Brain microvascular endothelial cell (primary cell): ENCODE measurements around the gene INTS13.
A peak's percentile ranks its signal among the peaks of the same experiment; 100 is the strongest.

Experiments used
- DNase-seq: peaks from one replicate; pipeline ENCODE4 v3.0.0-alpha.2; 2020
- H3K27ac ChIP-seq: fragments of 250-450 bp; sonication (Bioruptor Pico); 2 replicates; pipeline ENCODE4 v1.5.1; 2020; ENCODE audit warnings: mild to moderate bottlenecking, moderate library complexity
- H3K27me3 ChIP-seq: fragments of 250-450 bp; sonication (Bioruptor Pico); replicated peaks from 2 replicates; pipeline ENCODE4 v1.5.1; 2020; ENCODE audit warnings: mild to moderate bottlenecking
- H3K36me3 ChIP-seq: fragments of 250-450 bp; sonication (Bioruptor Pico); replicated peaks from 2 replicates; pipeline ENCODE4 v1.5.1; 2020; ENCODE audit warnings: mild to moderate bottlenecking
- H3K4me3 ChIP-seq: 2 replicates; pipeline ENCODE4 v1.5.1; 2011; ENCODE audit warnings: low read depth, mild to moderate bottlenecking, control low read depth, low read length, moderate library complexity
- in situ Hi-C: cut with HindIII; loops from 2 replicates; pipeline ENCODE4 v1.10.0; 2017; ENCODE audit warnings: low sequenced_read_pairs, low pct_ligation_motif_present
- TF ChIP-seq, protein P1 (sequence below): IDR thresholded peaks from 2 replicates; pipeline ENCODE4 v1.5.1; 2011; ENCODE audit warnings: low read depth, mild to moderate bottlenecking, moderate library complexity, low read length, control low read depth, inconsistent platforms; ENCODE audit errors: missing control alignments

The INTS13 gene

GRCh38 chr12:26929590-26929989 is 8.2 kb downstream of the INTS13 start:
- no peak for DNase-seq
- Histone ChIP-seq H3K27ac (no peak overlapping the region), H3K36me3 (peaks cover 21% of the 10 kb centered on the region), H3K27me3 (no peaks in the 10 kb centered on the region), H3K4me3 (no peak overlapping the region)
- TF ChIP-seq, protein P1, sequence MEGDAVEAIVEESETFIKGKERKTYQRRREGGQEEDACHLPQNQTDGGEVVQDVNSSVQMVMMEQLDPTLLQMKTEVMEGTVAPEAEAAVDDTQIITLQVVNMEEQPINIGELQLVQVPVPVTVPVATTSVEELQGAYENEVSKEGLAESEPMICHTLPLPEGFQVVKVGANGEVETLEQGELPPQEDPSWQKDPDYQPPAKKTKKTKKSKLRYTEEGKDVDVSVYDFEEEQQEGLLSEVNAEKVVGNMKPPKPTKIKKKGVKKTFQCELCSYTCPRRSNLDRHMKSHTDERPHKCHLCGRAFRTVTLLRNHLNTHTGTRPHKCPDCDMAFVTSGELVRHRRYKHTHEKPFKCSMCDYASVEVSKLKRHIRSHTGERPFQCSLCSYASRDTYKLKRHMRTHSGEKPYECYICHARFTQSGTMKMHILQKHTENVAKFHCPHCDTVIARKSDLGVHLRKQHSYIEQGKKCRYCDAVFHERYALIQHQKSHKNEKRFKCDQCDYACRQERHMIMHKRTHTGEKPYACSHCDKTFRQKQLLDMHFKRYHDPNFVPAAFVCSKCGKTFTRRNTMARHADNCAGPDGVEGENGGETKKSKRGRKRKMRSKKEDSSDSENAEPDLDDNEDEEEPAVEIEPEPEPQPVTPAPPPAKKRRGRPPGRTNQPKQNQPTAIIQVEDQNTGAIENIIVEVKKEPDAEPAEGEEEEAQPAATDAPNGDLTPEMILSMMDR: no peak
- in situ Hi-C loops: no loop called here

- Histone ChIP-seq H3K27me3 (no peaks in the 10 kb centered on the region), H3K36me3 (peaks cover 26% of the 10 kb centered on the region), H3K27ac (no peak overlapping the region), H3K4me3 (no peak overlapping the region)
- in situ Hi-C loops: no loop called here
- TF ChIP-seq, protein P1: no peak
- no peak for DNase-seq
These were observed 9.1 kb downstream of the INTS13 start for GRCh38 chr12:26928661-26929060.

DNA sequence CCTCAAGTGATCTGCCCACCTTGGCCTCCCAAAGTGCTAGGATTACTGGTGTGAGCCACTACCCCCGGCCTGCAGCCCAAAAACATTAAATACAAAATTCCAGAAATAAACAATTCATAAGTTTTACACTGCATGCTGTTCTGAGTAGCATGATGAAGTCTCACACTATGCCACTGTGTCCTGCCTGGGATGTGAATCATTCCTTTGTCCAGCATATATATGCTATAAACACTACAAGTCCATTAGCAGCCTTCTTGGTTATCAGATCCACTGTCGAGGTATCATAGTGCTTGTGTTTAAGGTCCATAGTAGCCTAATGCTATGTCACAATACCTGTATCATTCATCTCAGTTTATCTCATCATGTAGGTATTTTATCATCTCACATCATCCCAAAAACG is 15.9 kb downstream of the INTS13 start:
- TF ChIP-seq, protein P1: no peak
- Histone ChIP-seq H3K4me3 (no peak overlapping the region), H3K27me3 (no peaks in the 10 kb centered on the region), H3K36me3 (peaks cover 36% of the 10 kb centered on the region), H3K27ac (no peak overlapping the region)
- in situ Hi-C loops: no loop called here
- DNase-seq: no peak

DNA sequence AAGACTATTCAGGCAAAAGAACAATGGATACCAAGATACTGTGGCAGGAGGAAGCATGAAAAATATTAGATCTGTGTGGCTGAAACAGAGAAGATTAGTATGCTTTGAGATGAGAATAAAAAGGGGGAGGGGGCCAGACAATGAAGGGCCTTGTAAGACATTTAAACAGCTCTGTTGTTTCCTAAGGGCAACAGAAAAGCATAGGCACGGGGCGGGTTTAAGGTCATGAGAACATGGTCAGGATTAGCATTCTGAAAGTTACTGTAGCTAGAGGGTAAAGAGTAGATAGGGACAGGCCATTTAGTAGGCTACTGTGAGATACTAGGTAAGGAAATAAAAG is 18.6 kb downstream of the INTS13 start:
- Histone ChIP-seq H3K4me3 (no peak overlapping the region), H3K27me3 (no peaks in the 10 kb centered on the region), H3K36me3 (peaks cover 33% of the 10 kb centered on the region), H3K27ac (no peak overlapping the region)
- TF ChIP-seq, protein P1: no peak
- in situ Hi-C loops: no loop called here
- no peak for DNase-seq

DNA sequence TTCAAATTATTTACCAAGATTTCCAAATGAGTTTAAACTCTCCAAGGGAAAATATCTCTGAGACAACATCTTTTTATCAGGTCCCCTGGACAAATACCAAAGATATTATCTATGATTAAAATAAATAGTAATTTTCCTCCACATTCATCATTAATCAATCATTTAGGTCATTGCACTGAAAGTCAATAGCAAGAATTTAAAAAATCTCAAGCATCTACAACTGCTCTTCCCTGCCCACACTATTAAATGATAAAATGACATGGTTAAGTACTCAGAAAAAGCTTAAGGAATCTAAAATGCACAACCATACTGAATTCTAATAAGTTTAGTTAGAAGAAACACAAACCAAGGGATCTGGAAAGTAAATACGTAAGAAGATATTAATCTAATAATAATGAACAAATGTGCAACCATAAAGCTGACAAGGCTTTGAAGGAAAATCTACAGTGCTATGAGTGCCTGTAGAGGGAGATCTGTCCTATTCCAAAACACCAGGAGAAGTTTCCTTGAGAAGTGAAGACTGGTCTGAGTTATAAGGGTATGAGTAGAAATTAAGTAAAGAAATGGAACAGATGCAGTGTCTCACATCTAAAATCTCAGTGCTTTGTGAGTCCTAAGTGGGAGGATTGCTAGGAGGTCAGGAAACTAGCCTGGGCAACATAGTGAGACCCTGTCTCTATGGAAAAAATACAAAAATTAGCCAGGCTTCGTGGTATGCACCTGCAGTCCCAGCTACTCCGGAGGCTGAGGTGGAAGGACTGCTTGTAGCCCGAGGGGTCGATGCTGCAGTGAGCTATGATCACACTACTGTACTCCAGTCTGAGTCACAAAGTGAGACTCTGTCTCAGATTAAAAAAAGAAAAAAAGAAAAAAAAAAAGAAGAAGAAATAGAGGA is 19.2 kb downstream of the INTS13 start:
- Histone ChIP-seq H3K27ac (no peak overlapping the region), H3K27me3 (no peaks in the 10 kb centered on the region), H3K4me3 (no peak overlapping the region), H3K36me3 (peaks cover 28% of the 10 kb centered on the region)
- TF ChIP-seq, protein P1: peak; percentile 5
- in situ Hi-C loops: no loop called here
- no peak for DNase-seq

DNA sequence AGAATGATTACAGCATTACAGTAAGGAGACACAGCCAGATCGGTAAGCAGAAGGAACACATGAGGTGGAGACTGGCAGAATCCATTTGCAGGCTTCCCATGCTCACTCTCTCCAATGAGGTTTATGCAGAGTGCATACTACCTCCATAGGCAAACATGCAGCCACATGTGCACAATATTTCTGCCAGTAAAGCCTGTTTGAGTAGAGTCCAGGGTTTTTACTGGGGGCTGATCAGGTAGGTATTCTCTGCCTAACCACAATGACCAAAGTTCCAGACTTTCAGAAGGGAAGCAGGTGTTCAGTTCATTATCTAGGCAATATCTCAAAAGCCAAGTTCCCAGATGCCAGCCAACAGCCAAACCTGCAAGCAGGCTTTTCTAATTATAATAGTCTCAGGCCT is 31.1 kb downstream of the INTS13 start:
- TF ChIP-seq, protein P1: no peak
- Histone ChIP-seq H3K27ac (no peak overlapping the region), H3K36me3 (peaks cover 26% of the 10 kb centered on the region), H3K4me3 (no peak overlapping the region), H3K27me3 (no peaks in the 10 kb centered on the region)
- in situ Hi-C loops: no loop called here
- no peak for DNase-seq
